ENCODE data around the gene DBR1.

DBR1 gene

GRCh38 chr3:138213398-138214085, 38.8 kb upstream of the DBR1 start:
- no peak overlapping the region for H3K27ac ChIP-seq
- TF ChIP-seq CTCF (IDR thresholded peaks at IDR 0.05) (no peak), ZFX (IDR thresholded peaks at IDR 0.05; ENCODE audit: borderline replicate concordance) (no peak)

GRCh38 chr3:138210528-138210927, 35.8 kb upstream of the DBR1 start:
- TF ChIP-seq ZFX (IDR thresholded peaks at IDR 0.05; ENCODE audit: borderline replicate concordance) (no peak), CTCF (IDR thresholded peaks at IDR 0.05) (no peak)
- H3K27ac ChIP-seq, result no peak overlapping the region

DNA sequence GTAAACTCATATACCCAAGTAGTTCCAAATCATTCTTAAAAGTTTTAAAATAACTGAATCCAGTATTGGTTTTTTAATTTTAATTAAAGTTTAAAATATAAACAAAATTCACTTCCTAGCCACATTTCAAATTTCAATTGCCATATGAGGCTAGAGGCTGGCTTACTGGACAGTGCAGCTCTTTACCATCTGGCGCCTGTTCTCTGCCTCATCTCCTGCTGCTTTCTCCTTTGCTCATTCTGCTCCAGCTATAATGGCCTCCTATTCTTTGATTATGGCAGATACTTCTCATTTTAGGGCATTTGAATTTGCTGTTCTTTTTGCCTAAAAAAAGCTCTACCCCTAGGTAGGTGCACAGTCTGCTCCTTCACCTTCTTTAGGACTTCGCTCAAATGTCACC, 31.5 kb upstream of the DBR1 start:
- TF ChIP-seq ZFX (IDR thresholded peaks at IDR 0.05; ENCODE audit: borderline replicate concordance) (no peak), CTCF (IDR thresholded peaks at IDR 0.05) (no peak)
- H3K27ac ChIP-seq, result no peak overlapping the region

DNA sequence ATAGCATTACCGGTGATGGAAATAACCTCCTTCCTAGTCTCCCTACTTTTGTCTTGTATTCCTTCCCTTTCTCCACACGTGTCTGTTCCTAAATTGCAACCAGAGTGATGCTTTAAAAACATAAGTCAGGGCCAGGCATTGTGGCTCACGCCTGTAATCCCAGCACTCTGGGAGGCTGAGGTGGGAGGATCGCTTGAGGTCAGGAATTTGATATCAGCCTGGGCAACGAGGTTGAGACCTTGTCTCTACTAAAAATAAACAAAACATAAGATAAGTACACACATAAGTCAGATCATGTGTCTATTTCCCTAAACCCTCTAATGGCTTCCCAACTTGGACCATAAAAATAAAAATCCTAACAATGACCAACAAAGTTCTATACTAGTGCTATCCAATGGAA, 30.8 kb upstream of the DBR1 start:
- H3K27ac ChIP-seq, result no peak overlapping the region
- TF ChIP-seq CTCF (IDR thresholded peaks at IDR 0.05) (no peak), ZFX (IDR thresholded peaks at IDR 0.05; ENCODE audit: borderline replicate concordance) (no peak)

- H3K27ac ChIP-seq, result no peak overlapping the region
- TF ChIP-seq CTCF (IDR thresholded peaks at IDR 0.05) (no peak), ZFX (IDR thresholded peaks at IDR 0.05; ENCODE audit: borderline replicate concordance) (no peak)
Observed at GRCh38 chr3:138203938-138204337, 29.2 kb upstream of the DBR1 start.

- no peak overlapping the region for H3K27ac ChIP-seq
- TF ChIP-seq ZFX (IDR thresholded peaks at IDR 0.05; ENCODE audit: borderline replicate concordance) (no peak), CTCF (IDR thresholded peaks at IDR 0.05) (no peak)
Observed at GRCh38 chr3:138202945-138203701, 28.4 kb upstream of the DBR1 start.

GRCh38 chr3:138200424-138200823, 25.7 kb upstream of the DBR1 start:
- H3K27ac ChIP-seq, result no peak overlapping the region
- no peak for TF ChIP-seq ZFX (IDR thresholded peaks at IDR 0.05; ENCODE audit: borderline replicate concordance)
- TF ChIP-seq CTCF (IDR thresholded peaks at IDR 0.05), result no peak

Measured in 22Rv1 (cell line).